Caco-2 (cell line): ENCODE data around the gene TRAPPC6A. TPM values are rescaled to one million over a fixed set of nuclear protein-coding genes. Genes with fewer than 3 reads are reported as not detected.

Source experiments
- BruUV-seq: library from RNA; stranded (reverse); fragments of 400-500 nt; replicated peaks from 2 replicates; lab custom pipeline; 2021; lab: Mats Ljungman, UMichigan
- CTCF ChIA-PET: fragments of 300-600 bp; sonication (Branson Sonifier 250); formaldehyde crosslinking; loops from one replicate; lab custom pipeline; 2022; ENCODE audit warnings: antibody characterized with exemption; lab: Charles Lee
- POLR2A ChIA-PET: fragments of 300-600 bp; sonication (Branson Sonifier 250); formaldehyde crosslinking; loops from one replicate; lab custom pipeline; 2022; ENCODE audit warnings: antibody characterized with exemption; lab: Charles Lee
- DNase-seq, 2 experiments: peaks; one replicate each; pipeline versions ENCODE4 v3.0.0 to v3.0.0-alpha.2; 2020 to 2022
- H3K27me3 ChIP-seq: replicated peaks from 2 replicates; pipeline ENCODE4 v1.6.0; 2011; ENCODE audit warnings: low read length; ENCODE audit not compliant: control insufficient read depth, insufficient read depth
- H3K36me3 ChIP-seq: 2 replicates; pipeline ENCODE4 v1.5.1; 2011; ENCODE audit warnings: low read length; ENCODE audit not compliant: control insufficient read depth, insufficient read depth
- H3K4me1 ChIP-seq: fragments of 250-450 bp; sonication (Bioruptor Pico); 2 replicates; pipeline ENCODE4 v1.5.1; 2020; ENCODE audit warnings: mild to moderate bottlenecking
- H3K4me3 ChIP-seq: 2 replicates; pipeline ENCODE4 v1.5.1; 2011; ENCODE audit warnings: low read depth, mild to moderate bottlenecking, control low read depth, low read length
- H3K9me3 ChIP-seq: fragments of 250-450 bp; sonication (Bioruptor Pico); 2 replicates; pipeline ENCODE4 v1.5.1; 2020; ENCODE audit warnings: mild to moderate bottlenecking, moderate library complexity
- H3K27ac Mint-ChIP-seq: one replicate; pipeline ENCODE4 v1.8.0; 2022; ENCODE audit warnings: mixed read lengths; ENCODE audit not compliant: unreplicated experiment
- H3K27me3 Mint-ChIP-seq: one replicate; pipeline ENCODE4 v1.8.0; 2022; ENCODE audit warnings: mixed read lengths; ENCODE audit not compliant: insufficient read depth, unreplicated experiment
- H3K36me3 Mint-ChIP-seq: one replicate; pipeline ENCODE4 v1.8.0; 2022; ENCODE audit warnings: mild to moderate bottlenecking, mixed read lengths; ENCODE audit not compliant: insufficient read depth, unreplicated experiment
- H3K4me1 Mint-ChIP-seq: one replicate; pipeline ENCODE4 v1.8.0; 2022; ENCODE audit warnings: low read depth, mixed read lengths; ENCODE audit not compliant: unreplicated experiment
- H3K4me3 Mint-ChIP-seq: one replicate; pipeline ENCODE4 v1.8.0; 2022; ENCODE audit warnings: mild to moderate bottlenecking, moderate library complexity, mixed read lengths; ENCODE audit not compliant: unreplicated experiment
- H3K9me3 Mint-ChIP-seq: one replicate; pipeline ENCODE4 v1.8.0; 2022; ENCODE audit warnings: mixed read lengths; ENCODE audit not compliant: unreplicated experiment
- intact Hi-C: fragments of 100-400 bp; cut with micrococcal nuclease; formaldehyde crosslinking; loops from one replicate; pipeline ENCODE4 v1.10.0; 2022; ENCODE audit not compliant: unreplicated experiment
- total RNA-seq: library from RNA; stranded (reverse); gene quantifications from 2 replicates; pipeline ENCODE4 v1.2.3, GENCODE V29; 2022
- TF ChIP-seq, protein P1 (sequence below), 2 experiments: fragments of 200-600 bp in 1 of 2; IDR thresholded peaks; 1 replicate in 1 of 2; 2 replicates in 1 of 2; pipeline versions ENCODE4 v1.5.1 to v1.8.0; 2011 to 2022; ENCODE audit warnings: antibody characterized with exemption in 1 of 2, control low read depth in 1 of 2, inconsistent platforms in 1 of 2, low read depth in 1 of 2, low read length in 1 of 2, mild to moderate bottlenecking in 1 of 2, moderate library complexity in 1 of 2; ENCODE audit not compliant: insufficient read depth in 1 of 2, severe bottlenecking in 1 of 2, unreplicated experiment in 1 of 2

Gene TRAPPC6A
- total RNA-seq, 1 experiment from 2014 or later: 53.2 TPM

DNA sequence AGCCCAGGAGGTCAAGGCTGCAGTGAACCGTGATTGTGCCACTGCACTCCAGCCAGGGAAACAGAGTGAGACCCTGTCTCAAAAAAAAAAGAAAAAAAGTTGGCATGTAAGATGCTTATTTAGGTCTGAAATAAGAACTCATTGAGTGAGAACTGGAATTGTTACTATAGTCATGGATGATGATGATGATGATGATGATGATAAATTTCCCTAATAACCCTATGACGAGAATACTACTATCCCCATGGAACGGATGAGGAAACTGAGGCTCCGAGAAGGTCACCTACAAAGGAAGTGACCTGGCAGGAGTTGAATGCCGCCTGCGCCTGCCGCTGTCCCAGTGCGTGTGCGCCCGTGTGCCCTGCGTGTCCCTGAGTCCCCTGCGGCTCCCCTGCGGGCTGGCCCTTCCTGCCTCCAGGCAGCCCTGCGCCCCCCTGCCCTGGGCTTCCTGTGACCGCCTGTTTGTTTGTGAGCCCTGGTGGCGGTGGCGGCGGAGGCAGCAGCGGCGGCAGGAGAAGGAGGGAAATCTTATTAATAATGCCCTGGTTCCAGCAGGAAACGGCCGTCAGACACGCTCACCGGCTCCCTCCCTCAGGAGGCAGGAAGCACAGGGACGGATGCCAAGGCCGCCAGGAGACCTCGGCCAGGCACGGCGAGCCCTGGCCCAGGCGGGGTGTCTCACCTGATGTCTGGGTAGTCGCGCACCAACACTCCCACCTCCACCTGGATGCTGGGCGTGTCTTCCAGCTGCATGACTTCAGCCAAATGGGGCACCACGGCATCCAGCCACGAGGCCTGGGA, 37.6 kb upstream of the TRAPPC6A start:
- no peaks in the 10 kb centered on the region for H3K36me3 Mint-ChIP-seq
- CTCF ChIA-PET: no interaction called here
- H3K4me3 Mint-ChIP-seq: no peak overlapping the region
- no peak overlapping the region for H3K27ac Mint-ChIP-seq
- H3K4me1 Mint-ChIP-seq: no peaks in the 10 kb centered on the region
- no peak overlapping the region for H3K4me3 ChIP-seq
- no peak for DNase-seq
- intact Hi-C loops: no loop called here
- no TSS peak for BruUV-seq
- no peaks in the 10 kb centered on the region for H3K9me3 Mint-ChIP-seq
- H3K36me3 ChIP-seq: no peaks in the 10 kb centered on the region
- H3K9me3 ChIP-seq: no peaks in the 10 kb centered on the region
- peaks cover 9% of the 10 kb centered on the region for H3K27me3 Mint-ChIP-seq
- POLR2A ChIA-PET: no interaction called here
- H3K4me1 ChIP-seq: no peaks in the 10 kb centered on the region; the same call in 1 of the 2 replicates
- no peaks in the 10 kb centered on the region for H3K27me3 ChIP-seq
- TF ChIP-seq, protein P1, sequence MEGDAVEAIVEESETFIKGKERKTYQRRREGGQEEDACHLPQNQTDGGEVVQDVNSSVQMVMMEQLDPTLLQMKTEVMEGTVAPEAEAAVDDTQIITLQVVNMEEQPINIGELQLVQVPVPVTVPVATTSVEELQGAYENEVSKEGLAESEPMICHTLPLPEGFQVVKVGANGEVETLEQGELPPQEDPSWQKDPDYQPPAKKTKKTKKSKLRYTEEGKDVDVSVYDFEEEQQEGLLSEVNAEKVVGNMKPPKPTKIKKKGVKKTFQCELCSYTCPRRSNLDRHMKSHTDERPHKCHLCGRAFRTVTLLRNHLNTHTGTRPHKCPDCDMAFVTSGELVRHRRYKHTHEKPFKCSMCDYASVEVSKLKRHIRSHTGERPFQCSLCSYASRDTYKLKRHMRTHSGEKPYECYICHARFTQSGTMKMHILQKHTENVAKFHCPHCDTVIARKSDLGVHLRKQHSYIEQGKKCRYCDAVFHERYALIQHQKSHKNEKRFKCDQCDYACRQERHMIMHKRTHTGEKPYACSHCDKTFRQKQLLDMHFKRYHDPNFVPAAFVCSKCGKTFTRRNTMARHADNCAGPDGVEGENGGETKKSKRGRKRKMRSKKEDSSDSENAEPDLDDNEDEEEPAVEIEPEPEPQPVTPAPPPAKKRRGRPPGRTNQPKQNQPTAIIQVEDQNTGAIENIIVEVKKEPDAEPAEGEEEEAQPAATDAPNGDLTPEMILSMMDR (IDR thresholded peaks at IDR 0.05; ENCODE audit: insufficient read depth in 1 of 2, low read depth in 1 of 2, low read length in 1 of 2, severe bottlenecking in 1 of 2, unreplicated experiment in 1 of 2): no peak

- intact Hi-C loops: no loop called here
- ChIA-PET POLR2A (no interaction called here), CTCF (no interaction called here)
- H3K27ac Mint-ChIP-seq: no peak overlapping the region
- Histone ChIP-seq H3K9me3 (no peaks in the 10 kb centered on the region), H3K27me3 (no peaks in the 10 kb centered on the region), H3K4me1 (no peaks in the 10 kb centered on the region; the same call in 1 of the 2 replicates), H3K36me3 (no peaks in the 10 kb centered on the region), H3K4me3 (no peak overlapping the region)
- TF ChIP-seq, protein P1 (IDR thresholded peaks at IDR 0.05; ENCODE audit: insufficient read depth in 1 of 2, low read depth in 1 of 2, low read length in 1 of 2, severe bottlenecking in 1 of 2, unreplicated experiment in 1 of 2): no peak
- no peaks in the 10 kb centered on the region for H3K36me3 Mint-ChIP-seq
- peaks cover 2% of the 10 kb centered on the region for H3K27me3 Mint-ChIP-seq
- DNase-seq: no peak
- no TSS peak for BruUV-seq
- H3K4me1 Mint-ChIP-seq: peaks cover 8% of the 10 kb centered on the region
- no peaks in the 10 kb centered on the region for H3K9me3 Mint-ChIP-seq
- no peak overlapping the region for H3K4me3 Mint-ChIP-seq
Measured at GRCh38 chr19:45213031-45213430, 35.0 kb upstream of the TRAPPC6A start.

DNA sequence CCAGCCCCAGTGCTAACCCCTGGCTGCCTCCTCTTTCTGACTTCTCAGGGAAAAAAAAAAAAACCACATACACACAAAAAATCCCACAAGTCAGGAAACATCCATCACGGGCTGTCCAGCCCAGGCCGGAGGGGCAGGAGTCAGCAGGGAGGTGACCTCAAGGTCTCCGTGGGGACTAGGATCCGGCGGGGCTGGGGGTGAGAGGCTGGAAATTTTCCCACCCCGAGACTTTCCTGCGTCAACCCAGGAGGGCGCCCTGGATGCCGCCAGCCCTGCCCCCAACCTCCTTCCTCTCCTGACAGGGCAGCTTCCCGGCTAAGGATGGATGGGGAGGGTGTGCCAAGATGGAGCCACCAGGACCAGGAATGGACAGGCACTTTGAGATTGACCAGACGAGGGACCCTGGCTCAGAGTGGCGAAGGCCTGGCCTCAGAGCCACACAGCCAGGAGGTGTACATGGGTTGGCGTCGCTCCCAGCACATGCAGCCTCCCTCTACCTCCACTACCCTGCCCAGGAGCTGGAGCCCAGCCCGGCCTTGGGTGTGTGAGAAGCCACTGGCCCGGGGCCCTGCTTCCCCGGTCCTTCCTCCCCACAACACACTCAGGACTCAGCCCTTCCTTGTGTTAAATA, 33.8 kb upstream of the TRAPPC6A start:
- Histone ChIP-seq H3K4me3 (no peak overlapping the region), H3K9me3 (no peaks in the 10 kb centered on the region), H3K36me3 (no peaks in the 10 kb centered on the region), H3K27me3 (no peaks in the 10 kb centered on the region), H3K4me1 (no peaks in the 10 kb centered on the region; the same call in 1 of the 2 replicates)
- CTCF ChIA-PET: no interaction called here
- H3K4me1 Mint-ChIP-seq: peaks cover 8% of the 10 kb centered on the region
- DNase-seq: no peak
- no peak overlapping the region for H3K4me3 Mint-ChIP-seq
- TF ChIP-seq, protein P1 (IDR thresholded peaks at IDR 0.05; ENCODE audit: insufficient read depth in 1 of 2, low read depth in 1 of 2, low read length in 1 of 2, severe bottlenecking in 1 of 2, unreplicated experiment in 1 of 2): no peak
- POLR2A ChIA-PET: no interaction called here
- intact Hi-C loops: no loop called here
- H3K36me3 Mint-ChIP-seq: no peaks in the 10 kb centered on the region
- H3K27ac Mint-ChIP-seq: no peak overlapping the region
- peaks cover 2% of the 10 kb centered on the region for H3K27me3 Mint-ChIP-seq
- H3K9me3 Mint-ChIP-seq: no peaks in the 10 kb centered on the region
- no TSS peak for BruUV-seq
